GM18868 (cell line): ENCODE results near the gene DIS3L2.
"Not testable (repeated sequence)": the region's sequence is repeated elsewhere in the genome, so short reads cannot be mapped to it uniquely, and the experiment has no call there.

Experiments
- ATAC-seq: cut with Tn5 transposase; IDR thresholded peaks from one replicate; pipeline ENCODE4 v1.9.1; 2021; ENCODE audit warnings: mild to moderate bottlenecking, moderate library complexity; ENCODE audit not compliant: unreplicated experiment

The DIS3L2 gene

GRCh38 chr2:232328516-232329460 lies 367.3 kb downstream of the DIS3L2 start:
- no peak for ATAC-seq

GRCh38 chr2:232329716-232330067 lies 368.2 kb downstream of the DIS3L2 start:
- no peak for ATAC-seq

DNA sequence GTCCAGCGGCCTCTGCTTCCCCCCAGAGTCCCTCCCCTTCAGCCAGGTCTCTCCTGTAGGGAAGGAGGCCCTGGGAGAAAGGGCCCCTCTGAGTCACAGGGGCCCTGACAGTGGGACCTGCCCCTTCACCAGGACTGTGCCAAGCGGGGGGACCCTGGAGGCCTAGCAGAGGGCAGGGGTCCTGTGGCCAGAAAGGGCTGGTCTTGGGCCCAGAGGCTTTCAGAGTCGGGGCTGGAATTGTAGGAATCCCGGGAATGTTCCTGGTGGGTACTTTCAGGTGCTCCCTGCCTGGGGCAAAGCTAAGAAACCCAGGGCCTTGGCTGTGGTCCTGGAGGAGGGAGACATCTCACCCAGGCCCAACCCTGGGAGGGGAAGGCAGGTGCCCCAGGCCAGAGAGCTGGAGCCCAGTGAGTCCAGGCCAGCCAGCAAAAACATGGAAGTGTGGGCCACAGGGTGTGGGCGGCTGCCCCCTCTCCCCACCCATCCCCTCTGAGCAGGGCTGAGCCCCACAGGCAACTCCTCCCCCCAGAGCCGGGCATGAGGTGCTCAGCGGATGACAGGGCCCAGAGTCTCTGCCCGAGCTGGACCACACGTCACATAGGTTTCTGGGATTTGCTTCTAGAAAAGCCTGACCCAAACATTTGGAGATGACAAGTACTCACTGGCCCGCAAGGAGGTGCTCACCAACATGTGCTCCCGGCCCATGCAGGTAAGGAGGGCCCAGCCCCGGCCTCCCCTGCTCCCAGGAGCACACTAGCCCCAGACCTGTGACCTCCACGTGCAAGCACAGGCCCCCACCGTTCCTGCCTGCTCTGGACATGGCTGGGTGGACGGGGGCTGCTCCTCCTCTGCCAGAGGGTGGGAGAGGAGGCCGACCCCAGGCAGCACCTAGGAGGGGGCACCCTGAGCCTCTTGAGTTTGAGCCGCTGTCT lies 368.8 kb downstream of the DIS3L2 start:
- ATAC-seq = no peak

GRCh38 chr2:232331061-232331460 lies 369.5 kb downstream of the DIS3L2 start:
- not testable (repeated sequence) for ATAC-seq

GRCh38 chr2:232331641-232332040 lies 370.1 kb downstream of the DIS3L2 start:
- ATAC-seq = not testable (repeated sequence)

DNA sequence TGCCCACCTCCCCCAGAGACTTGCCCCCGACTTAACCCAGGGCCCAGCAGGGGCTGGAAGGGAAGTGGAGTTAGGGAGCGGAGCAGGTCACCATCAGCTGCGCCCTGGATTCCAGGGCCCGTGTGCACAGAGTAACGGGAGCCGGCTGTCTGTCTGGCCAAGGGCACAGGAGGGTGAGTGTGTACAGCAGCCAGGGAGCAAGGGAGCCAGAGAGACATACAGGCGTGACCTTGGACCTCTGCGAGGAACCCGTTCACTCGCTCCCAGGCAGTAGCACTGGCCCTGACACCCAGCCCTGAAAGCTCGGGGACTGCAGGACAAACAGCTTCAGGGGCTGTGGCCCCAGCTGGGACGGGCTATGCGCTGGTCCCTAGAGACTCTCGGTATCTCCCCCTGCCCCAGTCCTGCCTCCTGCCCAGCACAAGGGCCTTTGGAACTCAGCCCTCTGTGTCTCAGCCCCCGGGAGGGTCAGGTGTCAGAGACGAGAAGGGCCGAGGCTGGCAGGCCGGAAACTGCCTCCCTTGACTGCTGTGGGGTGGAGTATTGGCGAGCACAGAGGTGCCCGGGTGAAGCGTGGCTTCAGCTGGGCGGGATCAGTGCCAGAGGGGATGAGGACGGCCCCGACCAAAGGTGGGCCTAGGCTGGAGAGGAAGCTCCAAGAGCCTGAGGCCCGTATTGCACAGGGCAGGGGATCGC lies 370.9 kb downstream of the DIS3L2 start:
- ATAC-seq = not testable (repeated sequence)

GRCh38 chr2:232332940-232333259 lies 371.4 kb downstream of the DIS3L2 start:
- ATAC-seq = no peak

DNA sequence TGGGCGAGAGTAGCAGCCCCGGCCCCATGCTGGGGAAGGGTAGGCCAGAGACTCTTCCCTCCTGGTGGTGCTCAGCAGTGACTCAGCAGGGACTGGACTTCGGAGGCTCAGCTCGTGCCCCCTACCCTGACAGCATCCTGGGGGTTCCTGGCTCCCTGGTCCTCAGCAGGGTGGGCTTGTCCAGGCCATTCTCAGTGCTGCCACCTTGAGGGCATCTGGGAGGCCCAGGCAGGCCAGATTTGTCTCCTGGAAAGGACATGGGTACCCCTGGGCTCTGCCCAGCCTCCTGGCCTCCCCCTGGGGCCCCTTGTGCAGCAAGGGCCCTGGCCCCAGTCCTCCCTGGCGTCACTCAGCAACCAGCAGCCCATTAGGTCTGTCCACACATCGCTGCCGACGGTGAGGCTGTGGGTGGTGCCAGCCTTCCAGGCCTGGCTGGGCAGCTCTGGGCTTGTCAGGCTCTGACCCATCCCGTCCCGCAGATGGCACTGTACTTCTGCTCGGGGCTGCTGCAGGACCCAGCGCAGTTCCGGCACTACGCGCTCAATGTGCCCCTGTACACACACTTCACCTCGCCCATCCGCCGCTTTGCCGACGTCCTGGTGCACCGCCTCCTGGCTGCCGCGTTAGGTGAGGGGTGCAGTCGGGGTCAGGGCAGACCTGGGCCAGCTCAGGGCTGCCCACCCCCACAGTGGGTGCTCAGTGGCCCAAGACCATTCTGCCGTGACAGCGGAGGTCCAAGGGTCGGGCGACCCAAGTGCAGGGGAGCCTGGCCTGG lies 372.0 kb downstream of the DIS3L2 start:
- ATAC-seq = no peak

- not testable (repeated sequence) for ATAC-seq
Measured at GRCh38 chr2:232334136-232334884, 372.8 kb downstream of the DIS3L2 start.

DNA sequence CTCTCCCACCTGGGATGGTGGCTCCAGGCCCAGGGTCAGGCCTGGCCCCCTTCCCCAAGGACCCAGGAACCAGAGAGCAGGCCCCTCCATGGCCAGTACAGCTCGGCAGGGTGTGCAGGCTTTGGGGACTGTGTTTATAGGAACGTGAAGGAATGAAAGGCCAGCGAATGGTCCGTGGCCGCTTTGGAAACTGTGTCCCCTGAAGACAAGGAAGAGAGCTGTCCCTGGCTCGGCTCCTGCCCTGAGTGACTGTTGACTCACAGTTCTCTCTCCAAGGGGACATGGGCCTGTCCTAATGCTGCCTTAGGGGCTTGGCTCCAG lies 373.3 kb downstream of the DIS3L2 start:
- ATAC-seq = not testable (repeated sequence)

GRCh38 chr2:232335206-232335858 lies 373.8 kb downstream of the DIS3L2 start:
- ATAC-seq = not testable (repeated sequence)

- no peak for ATAC-seq
Measured at GRCh38 chr2:232335859-232336215, 374.3 kb downstream of the DIS3L2 start.

GRCh38 chr2:232336241-232336736 lies 374.8 kb downstream of the DIS3L2 start:
- ATAC-seq = no peak

- ATAC-seq = no peak
Measured at GRCh38 chr2:232336981-232337720, 375.6 kb downstream of the DIS3L2 start.

DNA sequence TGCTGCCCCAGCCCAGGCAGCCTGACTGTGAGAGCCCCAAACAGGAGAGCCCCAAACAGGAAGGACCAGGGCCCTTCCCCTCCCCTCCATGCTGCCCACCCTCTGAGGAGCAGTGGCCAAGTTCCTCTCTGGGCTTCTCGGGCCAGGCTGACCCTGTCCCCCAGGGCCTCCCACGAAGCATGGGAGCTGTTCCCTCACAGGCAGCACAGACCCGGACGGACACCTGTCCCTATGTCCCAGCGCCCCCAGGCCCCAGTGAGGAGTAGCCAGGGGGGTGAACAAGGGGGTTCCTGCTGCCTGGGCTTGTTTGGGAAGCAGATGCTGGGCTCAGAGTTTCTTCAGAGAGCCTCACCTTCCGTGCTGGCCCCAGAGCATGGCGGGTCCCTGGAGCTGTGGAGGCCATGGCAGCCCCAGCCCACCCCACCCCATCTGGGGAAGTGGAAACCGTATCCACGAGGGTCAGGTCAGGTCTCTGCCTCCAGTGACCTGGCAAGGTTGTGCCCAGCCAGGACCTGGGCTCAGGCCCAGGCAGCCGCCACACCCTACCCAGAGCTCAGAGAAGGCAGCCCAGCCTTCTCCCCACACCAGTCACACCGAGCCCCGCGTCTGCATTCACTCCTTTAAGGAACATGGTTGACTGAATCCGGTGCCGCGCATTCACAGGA lies 376.7 kb downstream of the DIS3L2 start:
- ATAC-seq = not testable (repeated sequence)

- no peak for ATAC-seq
Measured at GRCh38 chr2:232338759-232339106, 377.2 kb downstream of the DIS3L2 start.

DNA sequence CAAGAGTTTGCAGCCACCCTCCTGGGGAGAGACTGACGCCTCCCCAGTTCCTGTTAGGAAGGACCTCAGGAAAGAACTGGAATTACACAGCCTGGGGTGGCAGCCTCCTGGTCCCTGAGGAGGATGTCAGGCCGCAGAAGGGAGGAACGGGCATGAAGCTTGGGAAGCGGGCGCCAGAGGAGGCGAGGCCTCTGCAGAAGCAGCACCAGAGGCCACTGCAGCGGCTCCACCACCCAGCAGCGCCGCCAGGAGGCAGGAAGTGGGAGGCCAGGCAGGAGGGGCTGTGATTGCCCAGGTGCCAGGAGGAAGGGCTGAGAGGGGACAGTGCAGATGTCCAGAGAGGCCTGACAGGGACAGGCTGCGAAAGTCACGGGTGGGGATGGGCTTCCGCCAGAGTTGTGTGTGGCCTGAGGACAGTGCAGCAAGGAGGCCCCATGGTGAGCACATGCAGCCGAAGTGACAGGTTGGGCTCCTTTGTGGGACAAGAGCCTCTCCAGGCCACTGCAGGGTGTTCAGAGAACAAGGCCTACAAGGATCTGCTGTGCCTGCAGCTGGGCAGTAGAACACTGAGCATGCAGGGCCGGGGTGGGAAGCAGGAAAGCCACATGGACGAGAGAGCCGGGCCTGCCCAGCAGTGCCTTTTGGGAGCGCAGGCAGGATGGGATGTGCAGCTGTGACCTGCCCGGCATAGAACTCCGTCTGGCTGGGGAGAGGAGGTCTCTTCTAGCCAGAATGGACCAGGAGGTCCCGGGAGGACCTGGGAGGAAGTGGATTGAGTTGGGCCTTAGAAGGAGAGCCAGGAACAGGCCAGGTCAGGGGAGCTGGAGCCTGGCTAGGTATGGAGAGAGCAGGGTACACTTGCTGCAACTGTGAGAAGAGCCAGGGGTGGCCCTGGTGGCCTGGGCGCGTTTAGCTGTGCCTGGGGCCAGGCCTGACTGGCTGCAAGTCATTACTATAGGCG lies 377.9 kb downstream of the DIS3L2 start:
- no peak for ATAC-seq
